ENCODE measurements around the gene ANKMY1.

ANKMY1 gene

GRCh38 chr2:240519396-240520129, 38.2 kb downstream of the ANKMY1 start:
- no peak for DNase-seq

GRCh38 chr2:240518981-240519380, 38.8 kb downstream of the ANKMY1 start:
- DNase-seq = no peak

- no peak for DNase-seq
Observed at GRCh38 chr2:240517342-240517741, 40.4 kb downstream of the ANKMY1 start.

- no peak for DNase-seq
Observed at GRCh38 chr2:240514631-240515030, 43.2 kb downstream of the ANKMY1 start.

GRCh38 chr2:240513549-240514287, 44.1 kb downstream of the ANKMY1 start:
- DNase-seq = peak; percentile 96

- no peak for DNase-seq
Observed at GRCh38 chr2:240512666-240513535, 44.9 kb downstream of the ANKMY1 start.

GRCh38 chr2:240512109-240512485, 45.7 kb downstream of the ANKMY1 start:
- no peak for DNase-seq

GRCh38 chr2:240511351-240512108, 46.3 kb downstream of the ANKMY1 start:
- DNase-seq = peak in 1 of 2 donors; percentile 10

- no peak for DNase-seq
Observed at GRCh38 chr2:240510513-240511210, 47.1 kb downstream of the ANKMY1 start.

GRCh38 chr2:240509667-240510512, 47.9 kb downstream of the ANKMY1 start:
- no peak for DNase-seq

- DNase-seq = no peak
Observed at GRCh38 chr2:240508832-240509545, 48.8 kb downstream of the ANKMY1 start.

- no peak for DNase-seq
Observed at GRCh38 chr2:240507778-240508251, 50.0 kb downstream of the ANKMY1 start.

GRCh38 chr2:240507060-240507777, 50.6 kb downstream of the ANKMY1 start:
- no peak for DNase-seq

GRCh38 chr2:240506406-240507059, 51.3 kb downstream of the ANKMY1 start:
- no peak for DNase-seq

- DNase-seq = no peak
Observed at GRCh38 chr2:240505910-240506309, 51.9 kb downstream of the ANKMY1 start.

GRCh38 chr2:240503848-240504247, 53.9 kb downstream of the ANKMY1 start:
- no peak for DNase-seq

GRCh38 chr2:240503375-240503774, 54.4 kb downstream of the ANKMY1 start:
- DNase-seq = no peak

GRCh38 chr2:240502430-240503121, 55.2 kb downstream of the ANKMY1 start:
- DNase-seq = no peak

Measured in inflammatory macrophage treated with lipopolysaccharide for 1 hour (primary cell).